ENCODE measurements around the gene GSTT2B. TPM values are rescaled to one million over a fixed set of nuclear protein-coding genes. Genes with fewer than 3 reads are reported as not detected.
"Not testable (repeated sequence)": the region's sequence is repeated elsewhere in the genome, so short reads cannot be mapped to it uniquely, and the experiment has no call there.

Gene GSTT2B
- total RNA-seq, 1 donor from 2014 or later, result 4.9 TPM

DNA sequence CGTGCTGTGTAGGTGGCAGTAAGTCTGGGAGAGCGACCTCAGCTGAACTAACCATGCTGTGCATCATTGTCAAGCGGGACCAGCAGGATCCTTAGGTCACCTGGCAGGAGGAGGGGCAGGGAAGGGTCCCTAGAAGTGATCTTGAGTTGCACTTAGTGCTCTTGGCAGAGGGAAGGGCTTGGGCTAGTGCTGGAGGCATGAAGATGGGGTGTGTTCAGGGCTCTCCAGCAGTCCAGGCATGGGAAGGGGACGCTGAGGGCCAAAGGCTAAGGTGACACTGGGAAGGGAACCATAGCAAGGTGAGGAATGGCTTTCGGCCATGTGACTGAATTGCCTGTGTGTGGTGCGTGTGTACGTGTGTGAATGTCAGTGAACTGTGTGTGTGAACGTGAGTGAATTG, 25.1 kb upstream of the GSTT2B start:
- not testable (repeated sequence) for DNase-seq (ENCODE audit: low read depth)

DNA sequence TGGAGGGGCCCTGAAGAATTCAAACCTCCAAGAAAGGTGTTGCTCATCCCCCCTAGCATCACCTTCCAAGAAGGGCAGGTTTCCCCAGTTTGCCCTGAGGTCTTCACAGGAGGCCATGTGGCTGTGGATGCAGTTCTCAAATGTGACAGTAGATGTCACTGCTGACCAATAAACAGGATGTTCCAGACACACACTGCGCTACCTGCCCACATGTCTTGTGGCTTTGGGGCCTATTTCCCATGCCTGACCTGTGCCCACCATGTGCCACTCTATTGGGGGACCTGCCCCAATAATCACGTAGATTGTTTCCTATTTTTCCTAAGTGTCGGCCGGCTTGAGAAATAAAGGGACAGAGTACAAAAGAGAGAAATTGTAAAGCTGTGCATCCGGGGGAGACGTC, 23.4 kb upstream of the GSTT2B start:
- DNase-seq (ENCODE audit: low read depth), result no peak

DNA sequence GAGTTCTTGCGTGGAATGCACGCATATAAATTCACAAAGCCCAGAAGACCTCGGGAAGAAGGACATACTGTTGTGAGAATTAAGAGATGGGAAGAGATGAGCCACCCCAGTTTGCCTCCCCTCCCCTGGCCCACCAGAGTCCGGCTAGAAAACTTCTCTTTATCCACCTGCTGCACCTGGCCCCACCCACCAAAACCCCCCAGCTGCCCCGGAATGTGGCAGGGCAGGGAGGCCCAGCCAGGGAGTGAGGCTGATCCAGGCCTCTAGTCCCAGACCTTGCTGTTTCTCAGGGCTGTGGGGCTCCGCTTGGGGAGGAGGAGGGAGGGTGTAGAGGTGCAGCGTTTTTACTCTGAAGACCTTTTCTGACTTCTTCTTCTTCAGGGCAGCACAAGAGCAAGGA, 19.6 kb upstream of the GSTT2B start:
- not testable (repeated sequence) for DNase-seq (ENCODE audit: low read depth)

DNA sequence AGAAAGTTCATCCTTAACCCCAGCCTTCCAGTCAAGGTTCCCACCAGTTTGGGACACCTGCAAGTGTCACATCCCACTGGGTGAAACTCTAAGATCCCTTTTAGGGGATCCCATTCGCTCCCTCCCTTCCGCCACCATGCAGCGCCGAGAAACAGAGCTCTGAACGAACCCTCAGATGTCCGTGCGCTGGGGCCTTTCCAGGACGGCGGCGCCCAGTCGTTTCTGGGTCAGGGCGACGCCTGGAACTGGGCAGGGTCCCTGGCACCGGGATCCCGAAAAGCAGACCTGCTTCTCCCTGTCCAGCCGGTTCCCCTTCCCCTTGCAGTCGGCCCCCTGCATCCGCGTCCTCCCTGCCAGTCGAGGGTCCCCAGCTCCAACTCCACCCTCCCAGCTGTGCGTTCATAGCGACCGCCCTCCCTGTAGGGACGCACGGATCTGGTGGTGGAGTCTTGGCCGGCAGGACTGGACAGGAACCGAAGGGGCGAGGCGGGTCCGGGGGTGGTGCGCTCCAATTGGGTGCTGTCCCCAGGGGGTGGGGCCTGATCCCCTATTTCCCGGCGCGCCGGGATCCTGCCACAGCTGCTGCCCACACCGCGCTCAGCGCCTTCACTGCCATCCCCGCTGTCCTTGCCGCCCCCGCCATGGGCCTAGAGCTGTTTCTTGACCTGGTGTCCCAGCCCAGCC, 18.7 kb upstream of the GSTT2B start, which contains the start of gene GSTT2:
GSTT2 (plus strand) TSS at position 578 of the 684 bp plus-strand sequence.
- DNase-seq (ENCODE audit: low read depth), result not testable (repeated sequence)

DNA sequence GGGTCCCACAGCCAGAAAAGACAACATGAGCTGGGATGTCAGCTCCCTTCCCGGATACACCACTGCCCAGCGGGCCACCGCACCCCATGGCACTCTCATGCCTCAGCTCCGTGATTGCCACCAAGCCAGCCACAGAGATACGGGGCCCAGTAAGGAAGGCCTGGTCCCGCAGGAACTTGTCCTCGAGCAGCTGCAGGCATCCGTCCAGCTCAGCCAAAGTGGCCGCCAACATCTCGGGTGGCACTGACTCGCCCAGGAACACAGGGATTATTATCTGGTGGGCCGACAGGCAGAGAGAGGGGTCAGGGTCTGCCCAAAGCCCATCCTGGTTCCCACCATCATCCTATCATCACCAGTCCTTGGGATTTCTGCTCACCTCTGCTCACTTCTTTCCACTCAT, 16.3 kb upstream of the GSTT2B start:
- not testable (repeated sequence) for DNase-seq (ENCODE audit: low read depth)

DNA sequence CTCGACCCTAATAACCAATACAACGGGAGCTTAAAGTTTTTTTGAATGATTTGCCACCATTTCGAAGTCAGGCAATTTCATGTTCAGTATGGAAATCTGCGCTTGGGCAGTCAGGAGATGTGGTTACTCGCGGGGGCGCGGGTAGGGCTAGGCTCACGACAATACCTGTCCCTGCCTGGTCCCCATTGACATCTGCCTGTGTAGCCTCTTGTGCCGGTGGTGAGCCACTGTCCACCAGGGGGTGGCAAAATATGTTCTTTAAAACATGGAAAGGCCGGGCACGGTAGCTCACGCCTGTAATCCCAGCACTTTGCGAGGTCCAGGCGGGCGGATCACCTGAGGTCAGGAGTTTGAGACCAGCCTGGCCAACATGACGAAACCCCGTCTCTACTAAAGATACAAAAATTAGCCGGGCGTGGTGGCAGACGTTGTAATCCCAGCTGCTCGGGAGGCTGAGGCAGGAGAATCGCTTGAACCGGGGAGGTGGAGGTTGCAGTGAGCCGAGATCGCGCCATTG, 13.9 kb upstream of the GSTT2B start:
- not testable (repeated sequence) for DNase-seq (ENCODE audit: low read depth)

DNA sequence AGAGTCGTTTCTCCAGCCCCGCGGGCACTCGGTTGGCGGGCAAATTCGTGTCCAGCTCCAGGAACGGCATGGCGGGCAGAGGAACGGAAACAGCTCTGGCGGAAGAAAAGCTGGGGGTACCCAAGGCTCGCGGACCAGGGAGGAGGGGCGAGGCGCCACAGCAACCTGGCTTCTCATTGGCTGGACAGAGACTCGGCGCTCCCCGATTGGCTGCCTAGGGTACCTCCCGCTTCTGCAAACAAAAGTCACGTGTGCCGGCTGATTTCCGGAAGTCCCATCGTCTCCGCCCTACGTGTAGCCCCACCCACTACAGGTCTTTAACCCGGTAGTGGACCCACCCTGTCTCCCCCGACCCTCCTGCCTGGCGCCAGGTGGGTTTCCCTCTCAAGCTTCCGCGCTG, 13.3 kb upstream of the GSTT2B start, which contains the start of gene DDT:
DDT (minus strand) TSS at position 97 of the 400 bp plus-strand sequence; CDS start at position 70, 27 bp downstream.
- not testable (repeated sequence) for DNase-seq (ENCODE audit: low read depth)

DNA sequence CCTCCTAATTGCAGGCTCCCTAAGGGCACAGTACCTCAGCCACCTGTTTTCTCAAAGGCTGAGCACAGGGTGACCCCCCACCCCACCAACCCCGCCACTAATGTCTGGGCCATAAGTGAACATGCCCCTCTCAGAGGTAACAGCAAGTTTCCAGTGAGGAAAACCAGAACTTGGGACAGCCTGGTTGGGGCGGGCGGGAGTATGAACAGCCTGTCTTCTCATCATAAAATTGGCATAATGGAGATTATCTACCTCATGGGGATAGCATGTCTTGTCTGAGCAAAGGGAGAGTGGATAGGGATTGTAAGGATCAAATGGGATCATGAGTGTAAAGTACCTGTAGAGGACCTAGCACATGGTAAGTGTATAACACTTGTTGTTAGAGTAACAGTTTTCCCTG, 10.9 kb upstream of the GSTT2B start:
- DNase-seq (ENCODE audit: low read depth), result not testable (repeated sequence)

DNA sequence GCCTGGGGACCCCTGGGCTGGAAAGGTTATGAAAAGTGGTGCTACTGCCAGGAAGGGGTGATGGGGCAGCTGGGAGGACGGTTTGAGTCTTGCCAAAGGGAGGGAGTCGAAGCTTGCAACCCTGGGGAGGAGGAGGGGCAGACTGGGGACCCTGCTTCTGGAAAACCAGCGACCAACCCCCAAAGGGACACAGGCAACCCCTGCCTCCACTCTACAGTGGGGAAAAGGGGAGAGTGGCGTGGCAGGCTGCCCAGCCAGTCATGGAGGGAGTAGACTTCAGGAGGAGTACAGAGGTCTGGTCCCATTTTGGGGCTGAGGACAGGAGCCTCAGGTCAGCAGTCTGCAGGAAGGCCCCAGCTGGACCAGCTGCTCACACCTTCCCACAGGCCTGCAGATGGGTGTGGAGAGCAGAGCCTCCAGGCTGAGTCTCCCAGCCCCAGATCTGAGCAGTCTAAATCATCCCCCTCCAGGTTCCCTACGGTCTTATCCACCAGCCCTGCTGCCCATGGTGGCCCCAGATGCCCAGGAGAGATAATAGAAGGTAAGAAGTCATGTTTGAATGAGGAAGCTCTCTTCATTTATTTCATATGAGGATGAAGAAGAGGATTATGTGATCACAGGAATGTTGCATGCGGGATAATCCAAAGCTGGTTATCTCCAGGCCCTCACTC, 10.0 kb upstream of the GSTT2B start:
- no peak for DNase-seq (ENCODE audit: low read depth)

DNA sequence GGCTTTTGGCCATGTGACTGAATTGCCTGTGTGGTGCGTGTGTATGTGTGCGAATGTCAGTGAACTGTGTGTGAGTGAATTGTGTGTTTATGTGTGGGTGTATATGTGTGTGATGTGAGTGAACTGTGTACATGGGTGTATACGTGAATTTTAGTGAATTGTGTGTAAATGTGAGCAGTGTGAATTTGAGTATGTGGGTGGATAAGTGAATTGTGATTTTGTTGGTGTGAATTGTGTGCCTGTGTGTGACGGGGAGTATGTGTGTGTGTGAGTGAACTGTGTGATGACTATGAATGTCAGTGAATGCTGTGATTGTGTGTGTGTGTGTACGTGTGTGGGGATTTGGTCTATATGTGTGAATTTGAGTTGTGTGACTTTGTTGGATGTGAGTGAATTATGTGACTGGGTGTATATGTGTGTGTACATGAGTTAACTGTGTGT, 9.2 kb upstream of the GSTT2B start:
- no peak for DNase-seq (ENCODE audit: low read depth)

DNA sequence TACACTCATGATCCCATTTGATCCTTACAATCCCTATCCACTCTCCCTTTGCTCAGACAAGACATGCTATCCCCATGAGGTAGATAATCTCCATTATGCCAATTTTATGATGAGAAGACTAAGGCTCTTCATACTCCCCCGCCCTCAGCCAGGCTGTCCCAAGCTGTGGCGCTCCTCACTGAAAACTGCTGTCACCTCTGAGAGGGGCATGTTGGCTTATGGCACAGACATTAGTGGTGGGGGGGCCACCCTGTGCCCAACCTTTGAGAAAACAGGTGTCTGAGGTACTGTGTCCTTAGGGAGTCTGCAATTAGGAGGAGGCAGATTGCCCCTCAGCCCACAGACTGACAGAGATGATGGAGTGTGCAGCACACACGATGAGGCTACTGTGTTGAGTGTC, 8.1 kb upstream of the GSTT2B start:
- DNase-seq (ENCODE audit: low read depth), result no peak

DNA sequence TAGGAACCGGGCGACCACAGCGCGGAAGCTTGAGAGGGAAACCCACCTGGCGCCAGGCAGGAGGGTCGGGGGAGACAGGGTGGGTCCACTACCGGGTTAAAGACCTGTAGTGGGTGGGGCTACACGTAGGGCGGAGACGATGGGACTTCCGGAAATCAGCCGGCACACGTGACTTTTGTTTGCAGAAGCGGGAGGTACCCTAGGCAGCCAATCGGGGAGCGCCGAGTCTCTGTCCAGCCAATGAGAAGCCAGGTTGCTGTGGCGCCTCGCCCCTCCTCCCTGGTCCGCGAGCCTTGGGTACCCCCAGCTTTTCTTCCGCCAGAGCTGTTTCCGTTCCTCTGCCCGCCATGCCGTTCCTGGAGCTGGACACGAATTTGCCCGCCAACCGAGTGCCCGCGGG, 5.6 kb upstream of the GSTT2B start, which contains the start of gene DDTL:
DDTL (plus strand) TSS at position 321 of the 400 bp plus-strand sequence; CDS start at position 348, 27 bp downstream.
- DNase-seq (ENCODE audit: low read depth), result not testable (repeated sequence)

DNA sequence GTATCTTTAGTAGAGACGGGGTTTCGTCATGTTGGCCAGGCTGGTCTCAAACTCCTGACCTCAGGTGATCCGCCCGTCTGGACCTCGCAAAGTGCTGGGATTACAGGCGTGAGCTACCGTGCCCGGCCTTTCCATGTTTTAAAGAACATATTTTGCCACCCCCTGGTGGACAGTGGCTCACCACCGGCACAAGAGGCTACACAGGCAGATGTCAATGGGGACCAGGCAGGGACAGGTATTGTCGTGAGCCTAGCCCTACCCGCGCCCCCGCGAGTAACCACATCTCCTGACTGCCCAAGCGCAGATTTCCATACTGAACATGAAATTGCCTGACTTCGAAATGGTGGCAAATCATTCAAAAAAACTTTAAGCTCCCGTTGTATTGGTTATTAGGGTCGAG, 5.1 kb upstream of the GSTT2B start:
- not testable (repeated sequence) for DNase-seq (ENCODE audit: low read depth)

DNA sequence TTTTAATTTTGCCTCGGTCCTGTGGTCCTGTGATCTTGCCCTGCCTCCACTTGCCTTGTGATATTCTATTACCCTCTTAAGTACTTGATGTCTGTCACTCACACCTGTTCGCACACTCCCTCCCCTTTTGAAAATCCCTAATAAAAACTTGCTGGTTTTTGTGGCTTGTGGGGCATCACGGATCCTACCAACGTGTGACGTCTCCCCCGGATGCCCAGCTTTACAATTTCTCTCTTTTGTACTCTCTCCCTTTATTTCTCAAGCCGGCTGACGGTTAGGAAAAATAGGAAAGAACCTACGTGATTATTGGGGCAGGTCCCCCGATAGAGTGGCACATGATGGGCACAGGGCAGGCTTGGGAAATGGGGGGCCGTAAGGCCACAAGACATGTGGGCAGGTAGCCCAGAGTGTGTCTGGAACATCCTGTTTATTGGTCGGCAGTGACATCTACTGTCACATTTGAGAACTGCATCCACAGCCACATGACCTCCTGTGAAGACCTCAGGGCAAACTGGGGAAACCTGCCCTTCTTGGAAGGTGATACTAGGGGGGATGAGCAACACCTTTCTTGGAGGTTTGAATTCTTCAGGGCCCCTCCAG, 4.6 kb downstream of the GSTT2B start:
- peak; percentile 78 for DNase-seq (ENCODE audit: low read depth)

DNA sequence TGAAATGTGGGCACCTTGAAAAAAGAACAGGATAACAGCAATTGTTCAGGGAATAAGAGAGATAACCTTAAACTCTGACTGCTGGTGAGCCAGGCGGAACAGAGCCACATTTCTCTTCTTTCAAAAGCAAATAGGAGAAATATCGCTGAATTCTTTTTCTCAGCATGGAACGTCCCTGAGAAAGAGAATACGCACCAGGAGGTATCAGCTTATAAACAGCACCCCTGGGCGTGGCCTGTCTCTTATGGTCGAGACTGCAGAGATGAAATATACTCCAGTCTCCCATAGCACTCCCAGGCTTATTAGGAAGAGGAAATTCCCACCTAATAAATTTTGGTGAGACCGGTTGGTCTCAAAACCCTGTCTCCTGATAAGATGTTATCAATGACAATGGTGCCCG, 5.1 kb downstream of the GSTT2B start:
- not testable (repeated sequence) for DNase-seq (ENCODE audit: low read depth)

DNA sequence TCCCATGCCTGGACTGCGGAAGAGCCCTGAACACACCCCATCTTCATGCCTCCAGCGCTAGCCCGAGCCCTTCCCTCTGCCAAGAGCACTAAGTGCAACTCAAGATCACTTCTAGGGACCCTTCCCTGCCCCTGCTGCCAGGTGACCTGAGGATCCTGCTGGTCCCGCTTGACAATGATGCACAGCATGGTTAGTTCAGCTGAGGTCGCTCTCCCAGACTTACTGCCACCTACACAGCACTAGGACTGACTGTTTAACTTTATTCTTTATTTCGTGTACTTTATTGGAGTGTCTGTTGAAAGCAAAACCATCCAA, 6.0 kb downstream of the GSTT2B start:
- DNase-seq (ENCODE audit: low read depth), result not testable (repeated sequence)

DNA sequence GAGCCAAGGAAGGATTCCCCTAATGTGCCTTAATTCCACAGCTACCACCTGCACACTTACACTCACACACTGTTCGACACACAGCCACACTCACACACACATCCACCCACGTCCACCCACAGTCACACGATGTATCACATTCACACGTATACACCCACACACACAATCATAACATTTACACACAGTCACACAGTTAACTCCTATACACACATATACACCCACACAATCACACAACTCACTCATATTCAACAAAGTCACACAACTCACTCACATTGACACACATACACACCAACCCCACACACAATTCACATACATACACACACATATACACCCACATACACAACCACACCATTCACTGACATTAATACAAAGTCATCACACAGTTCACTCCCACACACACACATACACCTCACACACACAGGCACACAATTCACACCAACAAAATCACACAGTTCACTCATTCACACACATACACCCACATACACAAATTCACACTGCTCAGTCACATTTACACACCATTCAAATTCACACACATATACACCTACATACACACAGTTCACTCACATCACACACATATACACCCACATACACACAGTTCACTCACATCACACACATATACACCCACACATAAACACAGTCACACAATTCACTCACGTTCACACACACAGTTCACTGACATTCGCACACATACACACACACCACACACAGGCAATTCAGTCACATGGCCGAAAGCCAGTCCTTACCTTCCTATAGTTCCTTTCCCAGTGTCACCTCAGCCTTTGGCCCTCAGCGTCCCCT, 6.6 kb downstream of the GSTT2B start:
- not testable (repeated sequence) for DNase-seq (ENCODE audit: low read depth)

DNA sequence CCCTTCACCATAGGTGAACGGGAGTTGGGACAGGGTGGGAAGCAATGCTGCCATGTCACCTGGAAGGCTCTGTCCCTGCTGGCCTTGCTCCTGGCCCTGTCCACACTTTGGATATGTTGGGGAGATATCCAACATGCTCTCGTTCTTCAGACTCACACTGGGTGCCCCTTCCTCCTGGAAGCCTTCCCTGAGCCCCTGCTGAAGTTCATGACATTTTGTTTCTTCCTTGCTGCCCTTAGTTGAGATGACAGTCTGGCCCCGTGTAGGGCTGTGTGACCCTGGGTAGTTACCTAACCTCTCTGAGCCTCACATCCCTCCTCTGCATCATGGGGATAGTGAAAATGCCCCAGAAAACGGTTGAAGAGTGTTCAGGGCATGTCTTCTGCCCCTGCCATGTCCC, 7.5 kb downstream of the GSTT2B start:
- DNase-seq (ENCODE audit: low read depth), result not testable (repeated sequence)

DNA sequence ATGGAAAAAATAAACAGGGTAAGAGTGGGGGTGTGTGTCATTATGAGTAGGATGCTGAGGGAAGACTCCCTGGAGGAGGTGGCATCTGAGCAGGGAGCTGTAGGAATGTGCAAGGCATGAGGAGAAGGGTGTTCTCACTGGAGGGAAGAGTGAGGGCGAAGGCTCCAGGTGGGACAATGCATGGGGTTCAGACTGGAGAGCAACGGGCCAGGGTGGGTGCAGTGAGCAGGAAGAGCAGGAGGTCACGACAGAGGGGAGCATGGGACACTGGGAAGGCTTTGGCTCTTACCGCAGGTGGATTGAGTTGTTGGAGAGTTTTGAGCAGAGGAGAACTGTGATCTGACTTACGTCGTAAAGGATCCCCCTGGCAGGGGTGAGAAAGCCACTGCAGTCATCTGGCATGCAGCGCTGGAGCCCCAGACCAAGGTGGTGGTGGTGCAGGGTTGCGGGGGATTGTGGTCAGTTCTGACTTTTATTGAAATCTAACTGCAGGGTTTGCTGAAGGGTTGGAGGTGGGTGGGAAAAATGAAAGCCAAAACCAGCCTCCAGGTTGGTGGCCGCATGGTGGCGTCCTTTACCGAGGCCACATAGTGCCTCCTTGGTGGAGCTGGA, 8.1 kb downstream of the GSTT2B start:
- not testable (repeated sequence) for DNase-seq (ENCODE audit: low read depth)

DNA sequence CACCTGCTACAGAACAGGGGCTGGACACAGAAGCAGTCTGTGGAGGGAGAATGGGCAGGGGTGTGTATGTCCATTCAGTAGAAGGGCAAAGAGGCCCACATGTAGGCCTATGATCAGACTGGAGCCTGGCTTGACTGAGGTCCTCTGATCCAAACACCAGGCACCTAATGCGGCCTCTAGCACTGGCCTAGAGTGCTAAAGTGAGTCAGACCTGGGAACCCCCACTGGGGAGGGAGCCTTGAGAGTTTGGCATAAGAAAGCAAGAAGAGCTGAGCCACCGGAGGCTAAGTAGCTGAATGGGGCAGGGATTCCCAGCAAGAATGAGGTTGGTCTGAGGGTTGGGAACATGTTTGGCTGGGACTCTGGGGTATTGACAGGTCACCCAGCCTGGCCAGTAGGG, 9.6 kb downstream of the GSTT2B start:
- DNase-seq (ENCODE audit: low read depth), result not testable (repeated sequence)

DNA sequence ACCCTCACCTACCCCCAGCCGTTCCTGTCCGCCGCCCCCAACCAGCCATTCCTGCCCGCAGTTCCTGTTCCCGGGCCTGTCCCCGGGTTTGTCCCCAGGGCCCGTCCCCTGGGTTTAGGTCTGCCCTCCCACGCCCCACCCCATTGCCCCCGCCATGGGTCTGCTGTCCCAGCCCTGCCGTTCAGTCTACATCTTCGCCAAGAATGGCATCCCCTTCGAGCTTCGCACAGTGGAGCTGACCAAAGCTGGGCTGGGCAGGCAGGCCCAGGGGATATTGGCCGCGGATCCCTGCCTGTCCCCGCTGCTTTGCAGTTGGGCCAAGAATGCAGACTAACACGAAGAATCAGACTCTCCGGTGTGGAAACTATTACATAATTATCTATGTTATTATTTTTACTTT, 11.2 kb downstream of the GSTT2B start:
- DNase-seq (ENCODE audit: low read depth), result not testable (repeated sequence)

Data from myocyte (in vitro differentiated cells).